Hematopoietic multipotent progenitor cell treated with erythropoietin and hydrocortisone succinate and interleukin-3 and kit ligand, for 15 days (in vitro differentiated cells): ENCODE measurements around the gene TNFRSF13B.
"Not testable (repeated sequence)": the region's sequence is repeated elsewhere in the genome, so short reads cannot be mapped to it uniquely, and the experiment has no call there.

Source experiments
- DNase-seq: peaks from one replicate; pipeline ENCODE4 v3.0.0-alpha.2; 2015; ENCODE audit warnings: low spot score

The TNFRSF13B gene

GRCh38 chr17:16971458-16972338 lies at the start of gene TNFRSF13B:
Gene TNFRSF13B, minus strand, starts transcription at chr17:16972118. Its CDS starts 43 bp downstream, at chr17:16972075.
- no peak for DNase-seq

DNA sequence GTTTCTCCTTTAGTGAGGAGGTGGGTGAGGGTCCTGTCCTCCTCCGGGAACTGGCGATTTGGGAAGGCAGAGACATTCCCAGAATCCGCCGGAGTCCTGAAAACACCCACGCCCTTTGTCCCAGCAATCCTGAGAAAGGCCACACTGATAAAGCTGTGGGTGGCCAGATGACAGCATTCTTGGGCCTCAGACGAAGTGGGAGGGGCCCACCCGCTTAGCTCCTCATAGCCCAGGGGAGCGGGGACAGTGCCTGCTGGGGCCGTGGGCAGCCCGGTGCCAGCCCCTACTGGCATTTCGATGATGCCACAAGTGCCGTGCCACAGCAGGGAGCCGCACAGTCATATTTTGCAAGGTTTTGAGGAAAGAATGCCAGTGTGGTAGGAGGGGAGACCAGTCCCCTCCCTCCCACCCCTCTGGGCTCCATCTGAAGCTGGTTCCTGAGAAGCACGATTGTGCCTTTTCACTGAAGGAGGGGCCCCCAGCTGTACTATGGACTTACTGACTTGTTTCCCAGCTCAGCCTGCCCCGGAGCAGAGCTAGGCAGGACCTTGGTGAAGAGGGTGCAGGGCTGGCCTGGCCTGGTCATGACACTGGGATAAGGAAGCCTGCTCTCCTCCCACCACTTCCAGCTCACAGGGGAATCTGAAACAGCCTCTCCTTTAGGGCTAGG lies 49.4 kb upstream of the TNFRSF13B start:
- DNase-seq = no peak

GRCh38 chr17:17020821-17021193 lies 48.9 kb upstream of the TNFRSF13B start:
- DNase-seq = no peak

- DNase-seq = no peak
Observed at GRCh38 chr17:17019891-17020456, 48.1 kb upstream of the TNFRSF13B start.

- DNase-seq = no peak
Observed at GRCh38 chr17:17019430-17019762, 47.5 kb upstream of the TNFRSF13B start.

GRCh38 chr17:17018612-17019429 lies 46.9 kb upstream of the TNFRSF13B start:
- DNase-seq = no peak

- no peak for DNase-seq
Observed at GRCh38 chr17:17018021-17018441, 46.1 kb upstream of the TNFRSF13B start.

GRCh38 chr17:17017343-17018014 lies 45.6 kb upstream of the TNFRSF13B start:
- DNase-seq = no peak

DNA sequence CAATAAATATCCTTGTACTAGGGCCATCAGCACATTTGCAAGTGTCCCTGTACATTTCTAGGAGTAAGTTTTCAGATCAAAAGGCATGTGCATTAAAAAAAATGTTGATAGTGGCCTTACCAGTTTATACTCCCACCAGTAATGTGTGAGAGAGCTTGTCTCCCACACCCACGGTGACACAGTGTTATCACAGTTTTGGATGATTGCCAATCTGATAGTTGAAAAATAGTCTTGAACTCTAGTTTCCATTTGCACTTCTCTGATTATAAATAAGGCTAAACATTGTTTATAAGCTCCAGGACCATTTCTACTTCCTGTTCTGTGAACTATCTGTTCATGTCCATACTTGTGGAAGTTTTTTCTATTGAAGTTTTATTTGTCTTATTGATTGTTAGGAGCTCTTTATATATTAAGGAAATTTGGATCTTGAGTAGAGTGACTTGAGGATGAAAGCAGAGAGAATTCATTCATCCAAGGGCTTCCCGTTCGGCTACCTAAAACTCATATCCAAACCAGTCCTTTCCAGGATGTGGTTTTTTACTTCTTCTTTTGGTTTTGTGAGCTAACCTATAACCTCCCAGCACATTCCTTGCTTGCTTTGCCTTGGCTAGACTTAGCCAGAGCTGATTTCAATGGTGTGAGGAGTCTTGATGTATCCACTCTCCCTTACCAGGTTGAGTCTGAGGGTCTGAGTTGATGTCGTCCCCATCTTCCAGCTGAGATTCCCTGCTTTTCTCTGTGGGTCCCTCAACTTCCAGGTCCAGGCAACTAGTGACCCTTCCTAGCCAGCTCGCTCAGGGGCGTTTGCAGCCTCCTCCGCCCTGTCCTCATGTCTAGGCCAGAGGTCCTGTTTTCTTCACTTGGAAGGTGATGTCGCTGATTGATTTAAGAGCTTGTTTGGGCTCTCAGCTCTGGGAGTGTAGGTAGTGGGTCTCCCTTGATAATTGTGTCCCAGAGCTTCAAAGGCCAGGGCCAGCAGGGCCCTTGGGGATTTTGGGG lies 44.6 kb upstream of the TNFRSF13B start:
- peak; percentile 11 for DNase-seq

GRCh38 chr17:17015230-17015629 lies 43.3 kb upstream of the TNFRSF13B start:
- no peak for DNase-seq

DNA sequence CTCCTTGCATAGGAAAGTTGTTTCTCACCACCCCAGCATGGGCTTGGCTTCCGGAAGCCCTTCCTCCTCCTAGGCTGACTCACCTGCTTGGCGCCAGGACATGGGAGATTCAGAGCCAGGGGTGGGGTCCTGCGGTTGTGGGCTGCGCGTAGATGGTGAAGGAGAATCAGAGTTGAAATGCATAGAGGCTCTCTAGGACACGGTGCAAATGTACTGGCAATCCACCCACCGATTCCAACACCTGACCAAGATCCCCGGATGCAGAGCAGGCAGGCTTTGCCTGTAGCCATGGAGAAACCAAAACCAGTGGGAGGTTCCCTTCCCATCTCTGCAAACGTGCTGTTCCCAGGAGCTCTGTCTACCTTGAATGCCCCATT lies 42.8 kb upstream of the TNFRSF13B start:
- not testable (repeated sequence) for DNase-seq

GRCh38 chr17:17013828-17014747 lies 42.2 kb upstream of the TNFRSF13B start:
- DNase-seq = not testable (repeated sequence)

- not testable (repeated sequence) for DNase-seq
Observed at GRCh38 chr17:17011043-17011907, 39.4 kb upstream of the TNFRSF13B start.

DNA sequence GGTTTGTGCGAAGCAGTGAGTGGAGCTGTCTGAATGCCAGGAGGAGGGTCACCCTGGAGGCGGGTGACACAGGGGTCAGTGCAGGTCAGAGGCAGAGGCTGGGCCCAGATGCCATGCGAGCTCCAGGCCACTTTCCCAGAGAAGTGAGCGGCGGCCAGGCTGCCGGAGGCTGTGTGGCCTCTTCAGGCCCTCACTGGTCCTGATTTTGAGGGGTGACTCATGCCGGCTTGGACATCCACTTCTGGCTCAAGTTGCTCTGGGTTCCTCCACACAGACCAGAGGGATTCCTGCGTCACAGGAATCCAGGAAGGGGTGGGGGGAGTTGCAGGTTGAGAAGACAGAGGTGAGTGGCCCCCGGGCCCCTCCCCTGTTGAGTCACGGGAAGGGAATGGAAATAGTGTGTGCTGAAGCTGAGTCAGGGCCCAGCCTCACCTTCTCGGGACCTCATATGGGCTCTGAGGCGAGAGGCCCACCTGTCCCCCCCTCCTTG lies 38.7 kb upstream of the TNFRSF13B start:
- DNase-seq = not testable (repeated sequence)

- not testable (repeated sequence) for DNase-seq
Observed at GRCh38 chr17:17009972-17010371, 38.1 kb upstream of the TNFRSF13B start.

- DNase-seq = not testable (repeated sequence)
Observed at GRCh38 chr17:17008621-17009397, 36.9 kb upstream of the TNFRSF13B start.

GRCh38 chr17:17007891-17008290 lies 36.0 kb upstream of the TNFRSF13B start:
- not testable (repeated sequence) for DNase-seq
